SK-N-SH (cell line): ENCODE measurements around the gene CYP4F22.

Experiments
- ELF1 ChIP-seq: IDR thresholded peaks from 2 replicates; pipeline ENCODE4 v1.4.0; 2012
- EP300 ChIP-seq, 2 experiments: IDR thresholded peaks; 2 replicates each; pipeline versions ENCODE4 v1.4.0 to v1.6.1; 2012; ENCODE audit warnings: borderline replicate concordance in 1 of 2, low read depth in 1 of 2, low read length in 1 of 2
- FOXM1 ChIP-seq: IDR thresholded peaks from 2 replicates; pipeline ENCODE4 v1.4.0; 2012; ENCODE audit warnings: low read depth, mild to moderate bottlenecking
- GATA2 ChIP-seq: sonication (generic); formaldehyde crosslinking; IDR thresholded peaks from 2 replicates; pipeline ENCODE4 v1.5.0; 2020; ENCODE audit warnings: mild to moderate bottlenecking, missing genetic modification reagents
- POLR2AphosphoS5 ChIP-seq: IDR thresholded peaks from 2 replicates; pipeline ENCODE4 v1.6.1; 2012; ENCODE audit warnings: low read depth, low read length
- RAD21 ChIP-seq: IDR thresholded peaks from 2 replicates; pipeline ENCODE4 v1.6.1; 2012; ENCODE audit warnings: mild to moderate bottlenecking, low read length
- RFX5 ChIP-seq: IDR thresholded peaks from 2 replicates; pipeline ENCODE4 v1.6.1; 2012; ENCODE audit warnings: mild to moderate bottlenecking, improper control_type of control experiment, low read length
- YY1 ChIP-seq: IDR thresholded peaks from 2 replicates; pipeline ENCODE4 v1.4.0; 2012; ENCODE audit warnings: low read depth, mild to moderate bottlenecking
- TF ChIP-seq, protein P1 (sequence below): fragments of 200-600 bp; sonication (generic); IDR thresholded peaks from 2 replicates; pipeline ENCODE4 v1.6.1; 2017; ENCODE audit warnings: antibody characterized with exemption, mild to moderate bottlenecking, moderate library complexity
- TF ChIP-seq, protein P2 (sequence below): IDR thresholded peaks from 2 replicates; pipeline ENCODE4 v1.6.1; 2012; ENCODE audit warnings: mild to moderate bottlenecking, low read depth, low read length, moderate library complexity

DNA sequence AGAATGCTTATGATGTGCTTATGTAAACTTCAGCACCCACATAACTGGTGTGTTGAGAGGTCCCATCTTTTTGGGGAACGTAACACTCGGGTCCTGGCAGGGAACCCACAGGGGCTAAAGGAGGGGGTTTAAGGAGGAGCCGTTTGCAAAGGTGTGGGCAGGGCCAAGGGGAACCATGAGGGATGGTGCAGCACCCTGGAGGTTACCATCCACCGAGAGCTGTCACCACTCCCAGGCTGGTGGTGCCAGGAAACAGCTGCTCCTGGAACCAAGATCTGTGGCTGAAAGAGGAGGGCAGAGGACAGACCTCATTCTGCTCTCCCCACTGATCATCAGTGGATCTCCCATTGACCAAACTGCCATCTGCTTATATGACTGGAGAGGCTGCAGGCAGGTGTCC is 83.5 kb downstream of the CYP4F22 start:
- TF ChIP-seq POLR2AphosphoS5 = no peak
- TF ChIP-seq, protein P1, sequence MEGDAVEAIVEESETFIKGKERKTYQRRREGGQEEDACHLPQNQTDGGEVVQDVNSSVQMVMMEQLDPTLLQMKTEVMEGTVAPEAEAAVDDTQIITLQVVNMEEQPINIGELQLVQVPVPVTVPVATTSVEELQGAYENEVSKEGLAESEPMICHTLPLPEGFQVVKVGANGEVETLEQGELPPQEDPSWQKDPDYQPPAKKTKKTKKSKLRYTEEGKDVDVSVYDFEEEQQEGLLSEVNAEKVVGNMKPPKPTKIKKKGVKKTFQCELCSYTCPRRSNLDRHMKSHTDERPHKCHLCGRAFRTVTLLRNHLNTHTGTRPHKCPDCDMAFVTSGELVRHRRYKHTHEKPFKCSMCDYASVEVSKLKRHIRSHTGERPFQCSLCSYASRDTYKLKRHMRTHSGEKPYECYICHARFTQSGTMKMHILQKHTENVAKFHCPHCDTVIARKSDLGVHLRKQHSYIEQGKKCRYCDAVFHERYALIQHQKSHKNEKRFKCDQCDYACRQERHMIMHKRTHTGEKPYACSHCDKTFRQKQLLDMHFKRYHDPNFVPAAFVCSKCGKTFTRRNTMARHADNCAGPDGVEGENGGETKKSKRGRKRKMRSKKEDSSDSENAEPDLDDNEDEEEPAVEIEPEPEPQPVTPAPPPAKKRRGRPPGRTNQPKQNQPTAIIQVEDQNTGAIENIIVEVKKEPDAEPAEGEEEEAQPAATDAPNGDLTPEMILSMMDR = no peak
- TF ChIP-seq YY1 = no peak
- no peak for TF ChIP-seq RFX5
- no peak for TF ChIP-seq ELF1
- TF ChIP-seq RAD21 = no peak
- no peak for TF ChIP-seq FOXM1
- no peak for TF ChIP-seq GATA2 (CRISPR knock-in tag)
- TF ChIP-seq, protein P2, sequence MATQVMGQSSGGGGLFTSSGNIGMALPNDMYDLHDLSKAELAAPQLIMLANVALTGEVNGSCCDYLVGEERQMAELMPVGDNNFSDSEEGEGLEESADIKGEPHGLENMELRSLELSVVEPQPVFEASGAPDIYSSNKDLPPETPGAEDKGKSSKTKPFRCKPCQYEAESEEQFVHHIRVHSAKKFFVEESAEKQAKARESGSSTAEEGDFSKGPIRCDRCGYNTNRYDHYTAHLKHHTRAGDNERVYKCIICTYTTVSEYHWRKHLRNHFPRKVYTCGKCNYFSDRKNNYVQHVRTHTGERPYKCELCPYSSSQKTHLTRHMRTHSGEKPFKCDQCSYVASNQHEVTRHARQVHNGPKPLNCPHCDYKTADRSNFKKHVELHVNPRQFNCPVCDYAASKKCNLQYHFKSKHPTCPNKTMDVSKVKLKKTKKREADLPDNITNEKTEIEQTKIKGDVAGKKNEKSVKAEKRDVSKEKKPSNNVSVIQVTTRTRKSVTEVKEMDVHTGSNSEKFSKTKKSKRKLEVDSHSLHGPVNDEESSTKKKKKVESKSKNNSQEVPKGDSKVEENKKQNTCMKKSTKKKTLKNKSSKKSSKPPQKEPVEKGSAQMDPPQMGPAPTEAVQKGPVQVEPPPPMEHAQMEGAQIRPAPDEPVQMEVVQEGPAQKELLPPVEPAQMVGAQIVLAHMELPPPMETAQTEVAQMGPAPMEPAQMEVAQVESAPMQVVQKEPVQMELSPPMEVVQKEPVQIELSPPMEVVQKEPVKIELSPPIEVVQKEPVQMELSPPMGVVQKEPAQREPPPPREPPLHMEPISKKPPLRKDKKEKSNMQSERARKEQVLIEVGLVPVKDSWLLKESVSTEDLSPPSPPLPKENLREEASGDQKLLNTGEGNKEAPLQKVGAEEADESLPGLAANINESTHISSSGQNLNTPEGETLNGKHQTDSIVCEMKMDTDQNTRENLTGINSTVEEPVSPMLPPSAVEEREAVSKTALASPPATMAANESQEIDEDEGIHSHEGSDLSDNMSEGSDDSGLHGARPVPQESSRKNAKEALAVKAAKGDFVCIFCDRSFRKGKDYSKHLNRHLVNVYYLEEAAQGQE = no peak
- no peak for TF ChIP-seq EP300 (IDR thresholded peaks at IDR 0.05; ENCODE audit: borderline replicate concordance in 1 of 2, low read depth in 1 of 2, low read length in 1 of 2)
